ENCODE results near the gene FBXO31.
A peak's percentile ranks its signal among the peaks of the same experiment; 100 is the strongest.
"Not testable (repeated sequence)": the region's sequence is repeated elsewhere in the genome, so short reads cannot be mapped to it uniquely, and the experiment has no call there.

Gene FBXO31

DNA sequence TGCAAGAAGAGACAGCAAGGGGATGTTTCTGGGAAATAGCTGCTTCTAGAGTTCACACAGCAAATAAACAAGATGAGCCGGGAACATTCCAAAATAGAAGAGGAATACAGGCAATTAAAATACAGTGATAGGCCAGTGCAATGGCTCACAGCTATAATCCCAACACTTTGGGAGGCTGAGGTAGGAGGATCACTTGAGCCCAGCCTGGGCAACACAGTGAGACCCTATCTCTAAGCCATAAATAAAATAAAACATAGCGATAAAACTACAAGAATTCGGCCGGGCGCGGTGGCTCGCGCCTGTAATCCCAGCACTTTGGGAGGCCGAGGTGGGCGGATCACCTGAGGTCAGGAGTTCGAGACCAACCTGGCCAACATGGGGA lies 43.9 kb downstream of the FBXO31 start:
- not testable (repeated sequence) for H3K27me3 ChIP-seq (ENCODE audit: insufficient read depth, low read length, poor library complexity); DNase-seq; H3K27ac ChIP-seq (ENCODE audit: low read depth, low read length); H3K4me2 ChIP-seq (ENCODE audit: low read length); H2BK5ac ChIP-seq (ENCODE audit: low read length); H3K56ac ChIP-seq (ENCODE audit: low read length); H3K9ac ChIP-seq (ENCODE audit: low read length); H3K36me3 ChIP-seq (ENCODE audit: control insufficient read depth, insufficient read depth, low read length); H3K18ac ChIP-seq (ENCODE audit: low read length); H3K4me1 ChIP-seq (ENCODE audit: control insufficient read depth, low read depth, low read length); H2BK15ac ChIP-seq (replicated peaks; ENCODE audit: low read depth); H3K79me2 ChIP-seq (ENCODE audit: control insufficient read depth, insufficient read depth, low read length); H4K8ac ChIP-seq (ENCODE audit: low read depth, low read length); H2BK120ac ChIP-seq (ENCODE audit: low read depth, low read length); H2AK5ac ChIP-seq (ENCODE audit: low read length); H3K4ac ChIP-seq (ENCODE audit: low read depth, low read length); H3K23ac ChIP-seq (ENCODE audit: low read length); H4K5ac ChIP-seq (ENCODE audit: low read length); H3K79me1 ChIP-seq (ENCODE audit: low read length); H3K4me3 ChIP-seq (ENCODE audit: low read length)
- no CpG with 5 or more reads among the region's 11 CpGs for WGBS (ENCODE audit: extremely low coverage, insufficient coverage, low lambda C conversion rate)

DNA sequence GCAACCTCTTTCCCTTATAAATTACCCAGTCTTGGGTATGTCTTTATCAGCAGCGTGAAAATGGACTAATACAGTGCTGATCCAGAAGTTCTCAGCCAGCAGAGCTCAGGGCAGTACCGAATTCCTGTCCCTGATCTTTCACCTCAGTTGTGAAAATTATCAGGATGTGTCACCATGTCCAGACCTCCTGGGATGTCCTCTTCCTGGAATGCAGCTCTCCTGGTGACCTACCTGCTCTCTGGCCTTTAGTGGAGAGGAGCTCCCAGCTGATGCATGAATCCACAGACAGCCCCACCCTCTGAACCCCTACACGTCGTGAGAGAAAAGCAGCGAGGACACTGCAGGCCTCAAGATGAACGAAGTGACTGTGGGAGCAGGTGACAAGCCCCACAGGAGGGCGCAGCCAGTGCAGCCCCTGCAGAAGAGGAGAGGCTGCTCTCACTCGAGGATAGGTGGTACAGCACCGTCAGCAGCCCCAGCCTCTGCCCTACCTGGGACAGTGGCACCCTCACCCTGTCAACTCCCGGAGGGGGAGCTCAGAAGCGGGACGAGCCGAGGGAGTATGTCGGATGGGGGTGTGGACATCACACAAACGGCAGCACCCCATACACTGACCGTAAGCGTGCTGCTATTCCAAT lies 44.4 kb downstream of the FBXO31 start:
- no peaks in the 10 kb centered on the region for H3K79me2 ChIP-seq (ENCODE audit: control insufficient read depth, insufficient read depth, low read length)
- no peaks in the 10 kb centered on the region for H3K36me3 ChIP-seq (ENCODE audit: control insufficient read depth, insufficient read depth, low read length)
- no peak overlapping the region for H2AK5ac ChIP-seq (ENCODE audit: low read length)

DNA sequence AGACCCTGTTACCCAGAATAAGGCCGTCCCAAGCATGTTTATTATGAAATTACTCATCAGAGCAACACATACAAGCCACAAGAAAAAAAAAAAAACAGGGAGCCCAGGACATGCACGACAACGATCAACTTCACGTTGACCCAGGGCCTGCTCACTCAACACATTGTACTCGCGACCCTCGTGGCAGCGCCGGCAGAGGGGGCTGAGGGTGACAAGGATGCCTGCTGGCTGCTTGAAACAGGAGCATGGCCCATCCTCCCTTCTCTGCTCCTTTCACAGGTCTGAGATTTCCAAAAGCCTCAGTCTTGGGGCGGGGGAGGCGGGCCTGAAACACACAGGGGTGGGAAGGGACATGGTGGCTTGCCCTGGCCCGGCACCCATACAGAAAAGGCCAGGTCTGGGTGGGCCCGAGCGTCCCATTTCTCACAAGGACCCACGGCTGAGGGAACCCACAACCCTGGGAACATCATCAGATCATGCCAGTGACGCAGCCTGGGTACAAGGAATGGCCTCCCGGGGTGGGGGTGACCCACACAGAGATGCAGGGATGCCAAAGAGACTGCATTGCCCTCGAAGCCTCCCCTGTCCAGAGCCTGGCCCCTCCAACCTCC lies 45.3 kb downstream of the FBXO31 start:
- Histone ChIP-seq H2BK5ac (ENCODE audit: low read length) (no peak overlapping the region), H3K23ac (ENCODE audit: low read length) (no peak overlapping the region), H3K56ac (ENCODE audit: low read length) (no peak overlapping the region), H2BK120ac (ENCODE audit: low read depth, low read length) (no peak overlapping the region), H3K18ac (ENCODE audit: low read length) (no peak overlapping the region), H3K4ac (ENCODE audit: low read depth, low read length) (no peak overlapping the region), H3K4me1 (ENCODE audit: control insufficient read depth, low read depth, low read length) (no peaks in the 10 kb centered on the region), H3K9ac (ENCODE audit: low read length) (no peak overlapping the region), H3K27ac (ENCODE audit: low read depth, low read length) (no peak overlapping the region), H4K5ac (ENCODE audit: low read length) (no peak overlapping the region), H3K27me3 (ENCODE audit: insufficient read depth, low read length, poor library complexity) (no peaks in the 10 kb centered on the region), H3K36me3 (ENCODE audit: control insufficient read depth, insufficient read depth, low read length) (no peaks in the 10 kb centered on the region), H3K79me1 (ENCODE audit: low read length) (no peaks in the 10 kb centered on the region), H4K8ac (ENCODE audit: low read depth, low read length) (no peak overlapping the region), H3K4me2 (ENCODE audit: low read length) (no peak overlapping the region), H2AK5ac (ENCODE audit: low read length) (no peak overlapping the region), H3K4me3 (ENCODE audit: low read length) (no peak overlapping the region), H2BK15ac (replicated peaks; ENCODE audit: low read depth) (no peak overlapping the region), H3K79me2 (ENCODE audit: control insufficient read depth, insufficient read depth, low read length) (no peaks in the 10 kb centered on the region)
- no CpG with 5 or more reads among the region's 18 CpGs for WGBS (ENCODE audit: extremely low coverage, insufficient coverage, low lambda C conversion rate)
- DNase-seq, result no peak

More for the DNA sequence above, 44.4 kb downstream of the FBXO31 start:
- H2BK5ac ChIP-seq (ENCODE audit: low read length), result no peak overlapping the region
- no peak overlapping the region for H3K23ac ChIP-seq (ENCODE audit: low read length)
- no peak overlapping the region for H3K4me3 ChIP-seq (ENCODE audit: low read length)
- no peaks in the 10 kb centered on the region for H3K27me3 ChIP-seq (ENCODE audit: insufficient read depth, low read length, poor library complexity)
- no peak overlapping the region for H2BK15ac ChIP-seq (replicated peaks; ENCODE audit: low read depth)
- H4K5ac ChIP-seq (ENCODE audit: low read length), result no peak overlapping the region
- H4K8ac ChIP-seq (ENCODE audit: low read depth, low read length), result no peak overlapping the region
- no CpG with 5 or more reads among the region's 17 CpGs for WGBS (ENCODE audit: extremely low coverage, insufficient coverage, low lambda C conversion rate)
- no peak overlapping the region for H2BK120ac ChIP-seq (ENCODE audit: low read depth, low read length)
- H3K4ac ChIP-seq (ENCODE audit: low read depth, low read length), result no peak overlapping the region
- no peaks in the 10 kb centered on the region for H3K4me1 ChIP-seq (ENCODE audit: control insufficient read depth, low read depth, low read length)
- peak; percentile 9 for DNase-seq
- H3K27ac ChIP-seq (ENCODE audit: low read depth, low read length), result no peak overlapping the region
- no peak overlapping the region for H3K56ac ChIP-seq (ENCODE audit: low read length)
- H3K79me1 ChIP-seq (ENCODE audit: low read length), result no peaks in the 10 kb centered on the region
- H3K18ac ChIP-seq (ENCODE audit: low read length), result no peak overlapping the region
- no peak overlapping the region for H3K4me2 ChIP-seq (ENCODE audit: low read length)
- no peak overlapping the region for H3K9ac ChIP-seq (ENCODE audit: low read length)

DNA sequence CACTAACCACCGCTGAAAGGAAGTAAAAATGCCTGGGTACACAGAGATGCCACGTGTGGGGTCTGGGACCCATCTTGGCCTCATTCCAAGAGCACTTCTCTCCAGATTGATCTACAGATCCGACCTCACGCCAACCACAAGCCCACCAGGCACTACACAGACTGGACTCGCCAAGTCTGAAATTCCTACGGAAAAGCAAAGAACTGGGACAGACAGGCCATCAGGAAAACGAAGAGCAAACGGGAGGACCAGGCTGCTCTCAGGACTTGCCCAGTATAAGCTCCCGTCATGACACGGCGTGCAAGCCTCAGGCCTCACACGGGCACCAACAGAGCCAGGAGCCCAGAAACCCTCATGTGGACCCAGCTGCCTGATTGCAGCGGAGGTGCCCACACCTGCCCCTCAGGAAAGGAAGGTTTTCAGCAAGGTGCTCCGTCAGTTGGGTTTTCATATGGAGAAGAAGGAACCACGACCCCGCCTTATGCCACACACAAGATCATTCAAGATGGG lies 46.3 kb downstream of the FBXO31 start:
- Histone ChIP-seq H3K23ac (ENCODE audit: low read length) (no peak overlapping the region), H3K4me1 (ENCODE audit: control insufficient read depth, low read depth, low read length) (no peaks in the 10 kb centered on the region), H4K5ac (ENCODE audit: low read length) (no peak overlapping the region), H3K18ac (ENCODE audit: low read length) (no peak overlapping the region), H3K9ac (ENCODE audit: low read length) (no peak overlapping the region), H3K79me1 (ENCODE audit: low read length) (no peaks in the 10 kb centered on the region), H2BK120ac (ENCODE audit: low read depth, low read length) (no peak overlapping the region), H3K36me3 (ENCODE audit: control insufficient read depth, insufficient read depth, low read length) (no peaks in the 10 kb centered on the region), H3K27me3 (ENCODE audit: insufficient read depth, low read length, poor library complexity) (no peaks in the 10 kb centered on the region), H3K27ac (ENCODE audit: low read depth, low read length) (no peak overlapping the region), H2BK5ac (ENCODE audit: low read length) (no peak overlapping the region), H3K4me2 (ENCODE audit: low read length) (no peak overlapping the region), H2AK5ac (ENCODE audit: low read length) (no peak overlapping the region), H3K4me3 (ENCODE audit: low read length) (no peak overlapping the region), H2BK15ac (replicated peaks; ENCODE audit: low read depth) (no peak overlapping the region), H3K79me2 (ENCODE audit: control insufficient read depth, insufficient read depth, low read length) (no peaks in the 10 kb centered on the region), H3K4ac (ENCODE audit: low read depth, low read length) (no peak overlapping the region), H4K8ac (ENCODE audit: low read depth, low read length) (no peak overlapping the region), H3K56ac (ENCODE audit: low read length) (no peak overlapping the region)
- WGBS (ENCODE audit: extremely low coverage, insufficient coverage, low lambda C conversion rate), result no CpG with 5 or more reads among the region's 16 CpGs
- no peak for DNase-seq

DNA sequence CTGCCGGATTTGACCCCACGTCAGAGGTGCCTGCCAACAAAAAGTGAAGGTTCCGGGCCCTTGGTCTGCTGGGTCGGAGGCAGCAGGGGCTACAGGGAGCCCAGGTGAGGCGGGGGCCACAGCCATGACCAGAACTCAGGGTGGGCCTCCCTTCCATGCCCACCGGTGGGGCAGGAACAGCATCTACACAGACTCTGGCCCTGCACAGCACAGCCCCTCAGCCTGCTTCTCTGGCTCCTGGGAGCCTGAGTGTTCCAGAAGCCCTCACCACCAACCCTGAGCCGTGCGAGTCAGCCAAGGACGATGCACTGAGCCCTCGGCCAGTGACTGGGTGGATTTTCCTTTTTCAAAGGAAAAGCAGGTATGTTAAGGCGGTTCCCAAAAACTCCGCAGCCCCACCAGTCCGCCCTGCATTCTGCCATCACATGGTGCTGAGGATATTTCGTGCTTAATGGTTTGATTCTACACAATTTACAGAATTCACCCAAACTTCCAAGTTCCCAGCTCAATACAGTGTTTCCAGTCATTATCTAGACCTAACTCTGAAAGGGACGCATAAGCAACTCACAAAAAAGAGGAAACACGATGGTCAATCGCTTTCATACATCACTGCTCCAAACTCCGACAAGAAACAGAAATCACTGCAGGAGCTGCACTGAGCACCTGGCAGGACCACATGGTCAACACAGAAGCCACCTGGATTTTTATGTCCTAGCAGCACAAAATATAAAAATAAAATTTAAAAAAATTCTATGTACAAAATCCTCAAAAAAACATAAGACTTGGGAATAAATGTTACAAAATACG lies 46.9 kb downstream of the FBXO31 start:
- no peak overlapping the region for H3K4ac ChIP-seq (ENCODE audit: low read depth, low read length)
- no peak overlapping the region for H3K4me2 ChIP-seq (ENCODE audit: low read length)
- H2BK15ac ChIP-seq (replicated peaks; ENCODE audit: low read depth), result no peak overlapping the region
- no peaks in the 10 kb centered on the region for H3K27me3 ChIP-seq (ENCODE audit: insufficient read depth, low read length, poor library complexity)
- H3K18ac ChIP-seq (ENCODE audit: low read length), result no peak overlapping the region
- H3K9ac ChIP-seq (ENCODE audit: low read length), result no peak overlapping the region
- no peak overlapping the region for H3K27ac ChIP-seq (ENCODE audit: low read depth, low read length)
- H2BK120ac ChIP-seq (ENCODE audit: low read depth, low read length), result no peak overlapping the region
- no peaks in the 10 kb centered on the region for H3K79me1 ChIP-seq (ENCODE audit: low read length)
- H4K8ac ChIP-seq (ENCODE audit: low read depth, low read length), result no peak overlapping the region
- H2AK5ac ChIP-seq (ENCODE audit: low read length), result no peak overlapping the region
- no peaks in the 10 kb centered on the region for H3K79me2 ChIP-seq (ENCODE audit: control insufficient read depth, insufficient read depth, low read length)
- no peak overlapping the region for H3K56ac ChIP-seq (ENCODE audit: low read length)
- DNase-seq, result no peak
- no peak overlapping the region for H3K4me3 ChIP-seq (ENCODE audit: low read length)
- no CpG with 5 or more reads among the region's 19 CpGs for WGBS (ENCODE audit: extremely low coverage, insufficient coverage, low lambda C conversion rate)
- no peaks in the 10 kb centered on the region for H3K36me3 ChIP-seq (ENCODE audit: control insufficient read depth, insufficient read depth, low read length)
- H2BK5ac ChIP-seq (ENCODE audit: low read length), result no peak overlapping the region
- H4K5ac ChIP-seq (ENCODE audit: low read length), result no peak overlapping the region
- no peaks in the 10 kb centered on the region for H3K4me1 ChIP-seq (ENCODE audit: control insufficient read depth, low read depth, low read length)
- H3K23ac ChIP-seq (ENCODE audit: low read length), result no peak overlapping the region
